NCI-H146 (cell line): ENCODE results near the gene NAV3.

Source experiments
- DNase-seq: peaks from one replicate; lab custom pipeline; 2025; lab: John Stamatoyannopoulos, UW

Gene NAV3

GRCh38 chr12:77842430-77842829 is 11.7 kb downstream of the NAV3 start:
- DNase-seq = no peak

GRCh38 chr12:77845831-77846230 is 15.1 kb downstream of the NAV3 start:
- no peak for DNase-seq

GRCh38 chr12:77847060-77847541 is 16.4 kb downstream of the NAV3 start:
- DNase-seq = peak; percentile 35

- no peak for DNase-seq
Observed at GRCh38 chr12:77847680-77848431, 17.2 kb downstream of the NAV3 start.

- no peak for DNase-seq
Observed at GRCh38 chr12:77850129-77850528, 19.4 kb downstream of the NAV3 start.

GRCh38 chr12:77850698-77851097 is 20.0 kb downstream of the NAV3 start:
- no peak for DNase-seq

- no peak for DNase-seq
Observed at GRCh38 chr12:77855548-77855947, 24.9 kb downstream of the NAV3 start.

- no peak for DNase-seq
Observed at GRCh38 chr12:77861317-77861716, 30.6 kb downstream of the NAV3 start.

GRCh38 chr12:77865178-77865577 is 34.5 kb downstream of the NAV3 start:
- no peak for DNase-seq

- DNase-seq = no peak
Observed at GRCh38 chr12:77878901-77879300, 48.2 kb downstream of the NAV3 start.

GRCh38 chr12:77882709-77883108 is 52.0 kb downstream of the NAV3 start:
- no peak for DNase-seq

- DNase-seq = no peak
Observed at GRCh38 chr12:77888611-77889010, 57.9 kb downstream of the NAV3 start.

GRCh38 chr12:77891518-77892147 is 60.9 kb downstream of the NAV3 start:
- DNase-seq = no peak

GRCh38 chr12:77893918-77894317 is 63.2 kb downstream of the NAV3 start:
- no peak for DNase-seq

GRCh38 chr12:77894556-77894955 is 63.9 kb downstream of the NAV3 start:
- DNase-seq = no peak

- peak; percentile 20 for DNase-seq
Observed at GRCh38 chr12:77895699-77896098, 65.0 kb downstream of the NAV3 start.

- DNase-seq = no peak
Observed at GRCh38 chr12:77907936-77908335, 77.2 kb downstream of the NAV3 start.

- no peak for DNase-seq
Observed at GRCh38 chr12:77914081-77914488, 83.4 kb downstream of the NAV3 start.

- DNase-seq = no peak
Observed at GRCh38 chr12:77915071-77915600, 84.4 kb downstream of the NAV3 start.

GRCh38 chr12:77916276-77916675 is 85.6 kb downstream of the NAV3 start:
- DNase-seq = no peak

- no peak for DNase-seq
Observed at GRCh38 chr12:77918046-77918445, 87.4 kb downstream of the NAV3 start.

GRCh38 chr12:77919450-77919849 is 88.8 kb downstream of the NAV3 start:
- no peak for DNase-seq

GRCh38 chr12:77923882-77924281 is 93.2 kb downstream of the NAV3 start:
- no peak for DNase-seq
